Germinal center (tissue), 1 donor: ENCODE results near the gene MN1.

Experiments
- DNase-seq: peaks from one replicate; pipeline ENCODE4 v3.0.0; 2012; ENCODE audit warnings: mixed read lengths, low spot score

The MN1 gene

GRCh38 chr22:27716074-27716473, 85.5 kb downstream of the MN1 start:
- no peak for DNase-seq

- no peak for DNase-seq
Measured at GRCh38 chr22:27715106-27715505, 86.5 kb downstream of the MN1 start.

DNA sequence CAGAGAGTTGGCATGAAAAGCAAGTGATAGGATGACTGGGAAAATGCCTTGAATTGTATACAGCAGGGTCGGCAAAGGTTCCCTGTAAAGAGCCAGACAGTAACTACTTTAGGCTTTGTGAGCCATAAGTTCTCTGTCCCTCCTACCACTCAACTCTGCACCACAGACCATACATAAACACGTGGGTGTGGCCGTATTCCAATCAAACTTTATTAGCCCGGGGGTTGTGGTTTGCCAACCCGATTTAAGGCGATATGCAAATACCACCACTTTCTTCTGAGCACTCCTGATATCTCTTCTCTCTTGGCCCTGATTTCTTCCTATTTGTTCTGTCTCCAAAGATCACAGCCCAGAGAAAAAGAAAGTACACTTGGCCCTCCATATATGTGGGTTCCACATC, 87.5 kb downstream of the MN1 start:
- no peak for DNase-seq

DNA sequence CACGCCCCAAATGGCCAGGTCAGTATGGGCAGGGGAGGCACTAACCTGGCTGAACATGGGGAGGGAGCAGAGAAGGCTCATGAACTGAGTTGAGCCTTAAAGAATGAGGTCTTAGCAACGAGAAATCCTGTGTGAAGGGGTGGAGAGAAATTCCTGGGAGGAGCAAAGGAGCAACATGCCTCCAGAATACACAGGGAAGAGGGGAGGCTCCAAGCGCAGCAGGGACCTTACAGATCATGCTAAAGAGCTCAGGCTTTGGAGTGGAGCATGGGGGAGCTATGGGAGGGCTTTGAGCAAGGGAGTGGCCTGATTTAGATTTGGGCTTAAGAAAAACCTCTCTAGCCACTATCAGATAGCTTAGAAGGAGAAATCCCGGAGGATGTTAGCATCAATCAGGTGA, 88.1 kb downstream of the MN1 start:
- no peak for DNase-seq

- no peak for DNase-seq
Measured at GRCh38 chr22:27711756-27712155, 89.8 kb downstream of the MN1 start.

DNA sequence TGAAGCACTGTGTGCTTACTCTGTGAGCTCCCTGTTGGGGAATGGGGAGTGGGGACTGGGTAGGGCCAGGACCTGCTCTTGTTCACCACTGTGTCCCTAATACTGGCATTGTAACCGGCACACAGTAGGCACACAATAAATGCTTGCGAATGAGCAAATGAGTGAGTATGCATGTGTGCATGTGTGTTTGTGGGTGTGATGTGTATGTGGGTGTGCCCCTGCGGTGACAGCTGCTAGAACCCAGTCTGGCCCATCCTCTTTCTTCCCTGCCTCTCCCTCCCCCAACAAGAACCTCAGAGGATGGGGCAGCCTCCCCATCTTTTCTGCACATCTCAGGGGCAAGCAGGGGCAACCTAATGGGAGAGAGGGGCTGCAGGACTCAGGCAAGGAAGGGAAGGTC, 90.5 kb downstream of the MN1 start:
- no peak for DNase-seq

DNA sequence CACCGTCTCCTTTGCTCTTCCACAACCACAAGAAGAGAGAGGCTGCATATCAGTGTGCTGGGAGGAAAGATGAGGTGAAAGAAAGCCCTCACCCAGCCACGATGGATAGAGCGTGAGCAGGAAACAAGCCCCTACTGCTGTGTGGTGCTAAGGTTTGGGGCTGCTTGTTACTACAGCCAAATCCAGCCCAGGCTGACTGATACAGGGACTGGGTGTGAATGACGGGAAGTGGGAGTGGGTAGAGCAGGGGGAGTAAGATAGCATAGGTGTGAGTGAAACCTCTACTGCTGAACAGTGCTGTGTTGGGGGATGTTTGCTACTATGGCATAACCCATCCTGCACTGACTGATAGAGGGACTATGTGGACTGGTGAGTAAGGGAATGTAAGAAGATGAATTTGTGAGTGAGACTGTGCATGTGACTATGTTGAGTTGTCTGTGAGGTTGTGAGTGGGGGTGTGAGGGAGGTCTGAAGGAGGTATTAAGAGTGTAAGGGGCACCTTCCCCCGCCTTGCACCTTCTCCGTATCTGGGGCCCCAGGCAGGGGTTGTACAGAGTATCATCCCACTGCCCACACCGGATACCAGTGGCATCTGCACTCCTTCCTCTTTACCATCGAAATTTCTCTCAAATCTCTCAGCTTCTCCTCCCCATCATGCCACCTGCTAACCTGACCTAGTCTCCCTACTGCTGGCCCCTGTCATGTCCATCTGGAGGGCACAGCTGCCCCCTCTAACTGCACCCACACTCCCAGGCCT, 91.5 kb downstream of the MN1 start:
- DNase-seq, result no peak

DNA sequence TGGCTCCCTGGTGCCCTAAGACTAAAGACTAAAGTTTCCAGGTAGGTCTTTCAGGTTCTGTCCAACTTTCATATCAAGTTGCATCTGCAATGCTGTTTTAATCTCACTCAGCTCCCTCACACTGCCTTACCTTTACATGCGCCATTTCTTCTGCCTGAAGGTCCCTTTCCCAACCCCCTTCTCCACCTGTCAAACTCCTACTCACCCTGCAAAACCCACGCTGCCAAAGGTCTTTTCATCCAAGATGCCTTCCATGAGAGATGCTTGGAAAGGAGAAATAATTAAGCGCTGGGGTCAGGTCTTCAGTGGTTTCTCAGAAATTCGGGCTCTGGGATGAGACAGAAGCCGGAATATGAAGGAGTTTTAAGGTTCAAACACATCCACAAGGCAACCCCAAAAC, 95.1 kb downstream of the MN1 start:
- no peak for DNase-seq

GRCh38 chr22:27705408-27706080, 96.0 kb downstream of the MN1 start:
- DNase-seq, result no peak

DNA sequence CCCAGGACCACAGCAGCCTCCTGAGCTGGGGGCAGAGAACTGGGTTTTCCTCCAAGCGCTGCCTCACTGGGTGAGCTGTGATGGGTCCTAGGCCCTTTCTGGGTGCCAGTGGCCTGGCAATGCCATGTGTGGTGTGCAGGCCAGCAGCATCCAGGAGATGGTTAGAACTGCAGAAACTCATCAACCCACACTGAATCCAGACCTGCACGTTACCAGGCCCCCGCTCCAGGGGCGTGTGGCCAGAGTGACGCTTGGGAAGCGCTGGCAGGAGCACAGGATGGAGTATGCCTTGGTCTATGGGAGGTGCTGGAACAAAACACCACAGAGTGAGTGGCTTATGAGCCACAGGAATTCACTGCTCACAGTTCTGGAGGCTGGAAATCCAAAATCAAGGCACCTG, 97.0 kb downstream of the MN1 start:
- no peak for DNase-seq

DNA sequence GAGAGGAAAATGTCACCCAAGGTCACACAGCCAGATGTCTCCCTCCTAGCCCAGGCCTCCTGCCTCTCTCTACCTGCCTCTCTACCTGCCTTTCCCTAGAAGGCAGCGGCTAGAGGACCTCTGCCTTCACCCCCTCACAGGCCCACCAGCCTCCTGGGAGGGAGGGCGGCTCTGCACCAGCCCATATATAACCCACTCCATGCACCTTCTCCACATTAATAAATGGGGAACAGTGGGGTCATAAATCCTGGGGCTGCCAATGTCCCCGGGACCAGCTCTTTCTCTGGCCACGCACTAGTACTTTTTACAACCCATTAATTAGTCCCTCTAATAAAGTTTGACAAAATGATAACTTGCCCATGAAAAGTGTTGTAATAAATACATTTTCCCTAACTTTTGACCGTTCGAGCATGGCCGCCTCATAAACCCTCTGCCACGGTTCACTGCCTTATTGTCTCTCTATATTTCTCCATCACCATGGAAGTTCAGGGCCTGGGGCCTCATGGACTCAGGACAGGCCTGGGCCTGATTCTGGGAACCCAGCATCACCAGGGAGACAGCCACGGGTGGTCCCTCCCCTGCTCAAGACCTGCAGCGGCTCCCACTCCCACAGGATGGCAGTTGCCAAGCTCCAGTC, 102.1 kb downstream of the MN1 start:
- DNase-seq, result no peak

DNA sequence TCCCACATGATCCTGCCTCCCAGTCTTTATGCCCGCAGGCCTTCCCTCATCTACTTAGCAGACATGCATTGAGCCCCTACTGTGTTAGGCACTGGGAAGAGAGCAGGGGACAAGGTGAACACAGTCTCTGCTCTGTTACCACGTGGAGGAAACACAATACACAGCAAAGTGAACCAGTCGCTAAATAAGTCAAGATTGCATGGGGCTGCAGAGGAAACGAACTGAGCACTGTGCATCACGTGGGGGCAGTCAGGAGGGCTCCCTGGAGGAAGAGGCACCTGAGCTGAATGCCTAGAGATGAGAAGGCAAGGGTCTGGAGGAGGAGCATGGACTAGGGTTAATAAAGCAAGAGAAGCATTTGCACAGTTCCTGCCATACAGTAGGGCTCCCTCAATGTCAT, 102.7 kb downstream of the MN1 start:
- no peak for DNase-seq
